Activated CD4-positive, alpha-beta T cell treated with anti-CD3 and anti-CD28 coated beads, Interleukin-2, amount 50 U/mL, for 48 hours (primary cell): ENCODE data around the gene ASTN1.

Source experiments
- DNase-seq, 2 experiments: peaks; one replicate each; pipeline ENCODE4 v3.0.0-alpha.2; 2020

The ASTN1 gene

DNA sequence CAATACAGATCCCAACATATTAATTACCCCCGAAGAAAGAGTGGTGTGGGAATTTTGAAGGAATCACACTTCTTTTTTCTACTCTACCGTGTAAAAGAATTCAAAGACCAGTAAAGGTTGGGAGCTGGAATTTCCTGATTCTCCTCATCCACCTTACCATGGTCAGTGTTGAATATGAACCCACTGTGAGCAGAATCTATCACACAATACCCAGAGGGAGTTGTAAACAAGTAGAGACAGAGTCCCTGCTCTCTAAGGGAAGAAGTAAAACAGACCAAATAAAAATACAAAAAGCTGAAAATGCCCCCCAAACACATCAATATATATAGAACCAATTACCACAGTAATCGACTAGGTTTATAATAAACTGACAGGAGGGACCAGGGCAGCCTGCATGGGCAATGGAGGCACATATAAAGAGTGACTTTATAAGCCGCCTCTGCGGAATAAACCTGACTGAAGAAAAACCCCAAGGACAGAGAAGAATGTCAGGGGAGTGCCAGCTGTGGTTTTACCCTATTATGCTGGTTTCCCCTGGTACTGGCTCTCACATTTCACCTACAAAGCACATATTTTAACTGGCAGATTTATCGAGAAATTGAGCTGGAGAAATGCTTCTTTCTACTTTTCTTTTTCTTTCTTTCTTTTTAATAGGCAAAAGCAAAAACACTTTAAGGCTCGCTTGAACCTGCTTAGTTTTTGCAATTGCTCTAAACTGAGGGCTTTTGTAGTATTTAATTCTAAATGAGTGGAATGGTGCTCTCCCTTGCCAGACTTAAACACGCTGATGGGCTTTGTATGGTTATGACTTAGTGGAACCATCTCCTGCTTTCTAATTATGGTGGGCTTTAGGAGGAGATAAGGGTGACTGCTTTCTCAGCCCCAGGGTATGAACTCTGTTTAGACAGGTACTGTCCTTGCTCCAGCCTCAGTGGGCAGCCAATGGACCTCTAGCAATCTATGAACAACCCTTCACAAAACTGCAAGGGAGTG lies 244.8 kb downstream of the ASTN1 start:
- DNase-seq = no peak

DNA sequence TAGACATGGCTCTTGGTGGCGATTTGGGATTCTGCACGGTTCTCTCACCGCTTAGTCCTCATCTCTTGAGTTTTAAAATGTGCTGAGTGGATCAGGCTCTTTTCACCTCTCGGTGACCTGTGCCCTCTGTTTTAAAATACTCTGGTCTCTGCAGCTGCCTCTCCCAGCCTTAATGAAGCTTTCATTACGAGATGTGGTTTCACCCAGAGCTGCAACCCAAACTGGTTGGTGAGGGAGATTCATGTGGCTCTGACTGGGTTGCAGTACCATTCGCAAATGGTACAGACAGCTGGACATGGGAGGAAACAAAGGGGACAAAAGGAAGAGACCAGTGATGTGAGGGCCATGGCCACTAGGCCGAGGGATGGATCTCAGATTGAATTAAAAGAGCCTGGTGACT lies 258.9 kb downstream of the ASTN1 start:
- no peak for DNase-seq

DNA sequence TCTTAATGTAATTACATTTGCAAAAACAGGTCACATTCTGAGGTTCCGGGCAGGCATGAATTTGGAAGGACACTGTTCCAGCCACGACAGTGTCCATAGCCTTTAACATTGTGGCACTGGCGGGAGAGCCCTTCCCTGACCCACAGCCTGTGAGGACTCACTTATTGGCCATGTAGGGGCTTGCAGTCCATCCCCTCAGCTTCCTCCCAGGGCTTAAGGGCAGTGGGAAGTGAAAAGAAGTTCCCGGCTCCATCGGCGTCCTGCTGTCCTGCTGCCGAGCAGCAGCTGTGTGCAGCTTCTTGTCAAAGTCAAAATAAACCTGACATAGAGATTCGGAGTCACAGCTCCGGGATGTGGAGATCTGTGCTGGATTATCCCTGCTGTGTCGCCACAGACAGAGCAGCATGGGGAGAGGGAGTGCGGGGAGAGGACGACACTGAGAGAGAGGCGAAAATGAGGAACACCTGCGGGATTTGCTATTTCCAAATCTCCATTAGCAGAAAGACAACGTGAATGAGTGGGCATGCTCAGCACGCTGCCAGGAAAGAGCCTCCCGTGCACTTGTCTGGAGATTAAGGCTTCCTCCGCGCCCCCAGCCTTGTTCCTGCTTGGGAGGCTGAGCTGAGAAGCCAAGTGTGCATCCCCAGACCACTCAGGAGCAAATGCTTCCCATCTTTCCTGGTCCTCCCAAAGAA lies 260.3 kb downstream of the ASTN1 start:
- no peak for DNase-seq

DNA sequence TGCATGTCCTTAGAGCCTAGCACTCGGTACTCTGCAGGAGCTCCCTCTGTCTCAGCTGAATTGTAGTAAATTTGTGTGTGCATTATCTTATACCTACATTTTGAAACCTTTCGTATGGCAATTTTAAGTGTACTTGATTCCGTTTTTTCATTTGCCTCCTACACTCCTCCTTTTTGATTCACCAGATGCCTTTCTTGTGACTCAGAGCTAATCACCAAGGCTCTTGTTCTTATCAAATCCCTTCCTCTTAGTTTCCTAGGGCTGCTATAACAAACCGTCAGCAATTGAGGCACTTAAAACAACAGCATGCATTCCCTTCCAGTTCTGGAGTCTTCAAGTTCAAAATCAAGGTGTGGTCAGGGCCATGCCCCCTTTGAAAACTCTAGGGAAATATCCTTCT lies 261.0 kb downstream of the ASTN1 start:
- DNase-seq = no peak

DNA sequence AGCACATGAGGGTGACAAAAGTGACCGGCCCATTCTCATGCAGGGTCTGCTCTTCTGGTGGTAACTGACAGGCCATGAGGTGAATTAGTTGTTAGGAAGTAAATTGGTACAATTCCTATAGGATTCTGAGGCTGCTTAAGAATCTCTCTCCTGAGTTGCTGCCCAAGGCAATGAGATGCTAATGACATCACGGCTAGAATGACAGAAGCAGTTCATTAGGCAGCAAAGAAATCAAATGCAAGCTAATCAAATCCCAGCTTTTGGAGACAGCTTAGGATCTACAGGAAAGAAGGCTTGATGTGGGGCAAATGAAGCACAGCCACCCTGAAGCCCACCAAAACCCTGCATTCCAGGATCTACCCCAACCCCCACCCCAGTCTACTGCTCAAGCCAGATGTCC lies 265.2 kb downstream of the ASTN1 start:
- no peak for DNase-seq

DNA sequence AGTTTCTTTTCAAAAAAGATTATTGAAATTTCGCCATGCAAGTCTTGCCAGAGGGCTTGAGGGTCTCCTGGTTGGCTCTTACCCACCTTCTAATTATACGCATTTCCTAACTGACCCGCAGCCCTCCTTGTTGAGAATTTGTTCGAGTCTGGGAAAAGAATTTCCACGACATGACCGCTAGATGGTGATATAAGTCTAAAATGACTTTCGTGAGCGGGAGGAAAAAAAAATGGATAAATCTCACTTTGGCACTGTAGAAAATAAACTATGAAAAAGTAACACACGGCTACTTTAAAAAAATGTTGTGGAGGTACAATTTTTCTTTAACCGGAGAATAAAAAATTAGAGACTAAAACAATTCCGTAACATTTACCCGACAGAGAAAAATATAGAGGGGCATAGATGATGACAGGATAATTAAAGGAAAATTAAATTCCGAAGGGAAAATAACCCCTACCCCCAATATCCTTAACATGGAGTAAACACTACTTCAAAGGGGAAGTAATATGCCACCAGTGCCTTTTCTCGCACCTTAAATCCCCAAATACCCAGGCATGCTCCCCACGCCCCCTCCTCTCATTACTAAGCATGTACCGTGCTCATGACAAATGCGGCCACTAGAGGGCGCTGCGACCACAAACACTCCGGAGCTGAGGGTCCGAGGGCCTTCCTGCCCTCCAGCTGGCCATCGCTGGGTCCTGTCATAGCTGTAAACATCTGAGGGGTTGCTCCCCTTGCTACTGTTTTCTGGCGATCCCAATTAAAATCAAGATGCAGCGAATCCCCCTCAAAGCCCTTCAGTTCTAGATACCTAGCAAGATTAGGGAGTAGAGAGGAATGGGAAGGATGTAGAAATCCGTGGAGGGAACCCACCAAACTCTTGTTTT lies 266.9 kb downstream of the ASTN1 start:
- peak; percentile 29 to 56 for DNase-seq

DNA sequence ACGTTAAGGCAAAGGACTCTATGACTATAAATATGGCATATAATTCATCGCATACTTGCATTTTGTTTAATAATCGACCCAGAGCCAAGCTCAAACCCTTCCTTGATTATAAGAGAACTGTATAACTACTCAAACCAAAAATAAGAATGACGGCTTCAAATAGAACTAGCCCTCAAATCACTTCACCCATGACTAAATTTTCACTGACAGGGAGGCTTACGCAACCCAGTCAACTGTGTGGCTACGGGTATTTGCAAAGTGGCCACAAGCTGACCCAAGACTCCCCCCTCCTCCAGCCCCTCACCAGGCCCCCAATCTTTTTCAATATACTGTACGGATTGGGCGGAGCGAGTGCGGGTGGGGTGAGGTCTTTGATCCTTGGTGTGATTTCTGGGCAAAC lies 268.3 kb downstream of the ASTN1 start:
- DNase-seq = no peak

DNA sequence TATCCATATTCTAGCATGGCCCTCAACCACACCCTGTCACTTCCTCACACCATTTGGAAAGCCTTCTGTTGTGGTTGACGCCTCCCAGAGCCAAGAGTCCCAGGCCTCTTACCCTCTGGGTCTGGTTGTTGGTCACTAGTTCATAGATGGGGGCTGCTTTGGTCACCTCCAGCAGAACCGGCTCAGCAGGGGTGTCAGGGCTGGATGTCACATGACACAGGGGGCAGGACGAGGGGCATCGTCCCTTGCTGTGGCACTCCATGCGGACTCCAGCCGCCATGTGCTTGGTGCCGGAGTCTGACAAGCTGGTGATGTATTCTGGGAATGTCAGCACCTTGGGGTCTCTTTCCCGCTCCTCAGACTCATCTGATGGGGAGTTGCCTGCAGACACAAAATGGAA lies 270.1 kb downstream of the ASTN1 start:
- DNase-seq = no peak

DNA sequence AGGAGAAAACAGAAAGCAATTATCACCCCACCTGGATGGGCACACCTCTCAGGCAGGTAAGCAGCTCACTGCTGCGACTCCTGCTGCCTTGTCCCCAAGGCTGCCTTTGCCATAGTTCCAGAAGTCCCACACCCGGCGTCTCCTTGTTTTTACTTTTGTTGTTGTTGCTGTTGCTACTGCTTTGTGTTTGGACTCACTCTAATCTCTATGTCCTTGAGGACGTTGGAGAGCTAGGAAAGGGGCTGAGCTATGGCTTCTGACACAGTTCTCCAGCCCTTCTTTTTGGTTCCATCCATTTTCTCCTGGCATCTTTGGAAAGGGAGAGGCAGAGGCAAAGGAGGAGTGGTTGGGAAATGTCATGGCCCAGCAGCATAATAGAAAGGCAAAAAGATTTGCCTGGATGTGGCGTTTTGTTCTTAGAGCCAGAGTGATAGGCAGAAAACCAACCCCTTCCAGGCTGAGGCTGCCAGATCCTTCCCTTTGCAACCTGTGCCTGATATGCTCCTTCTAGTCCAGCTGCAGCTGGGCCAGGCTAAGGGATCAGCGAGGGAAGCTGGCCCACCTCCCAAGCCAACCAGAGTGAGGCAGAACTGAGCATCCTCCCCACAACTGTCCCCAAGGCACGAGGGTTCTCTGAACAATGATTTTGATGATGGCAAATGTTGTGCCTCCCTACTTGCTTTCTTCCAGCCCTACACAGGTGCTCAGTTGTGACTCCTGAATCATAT lies 270.7 kb downstream of the ASTN1 start:
- DNase-seq = no peak

DNA sequence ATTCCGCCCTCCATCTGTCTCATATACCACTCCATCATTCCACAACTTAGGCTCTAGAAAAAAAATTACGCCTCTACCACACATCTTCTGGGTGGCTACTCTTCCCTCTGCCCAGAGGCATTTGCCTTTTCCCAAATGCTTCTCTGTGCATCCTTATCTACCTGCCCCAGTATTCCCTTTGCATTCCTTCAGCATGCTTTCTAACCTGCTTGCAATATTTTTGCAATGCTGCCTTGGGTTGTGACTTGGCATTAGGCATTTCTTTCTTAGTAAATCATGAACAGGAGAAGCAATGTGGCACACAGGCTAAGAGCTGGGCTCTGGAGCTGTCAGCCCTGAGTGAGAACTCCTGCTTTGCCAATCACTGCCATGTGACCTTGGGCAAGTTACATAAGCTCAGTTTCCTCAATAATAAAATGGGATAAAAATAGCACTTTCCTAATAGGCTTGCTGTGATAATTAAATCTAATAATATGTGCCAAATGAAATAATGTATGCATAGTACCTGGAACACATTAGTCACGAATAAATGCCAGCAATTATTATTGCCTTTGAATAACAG lies 276.0 kb downstream of the ASTN1 start:
- no peak for DNase-seq

DNA sequence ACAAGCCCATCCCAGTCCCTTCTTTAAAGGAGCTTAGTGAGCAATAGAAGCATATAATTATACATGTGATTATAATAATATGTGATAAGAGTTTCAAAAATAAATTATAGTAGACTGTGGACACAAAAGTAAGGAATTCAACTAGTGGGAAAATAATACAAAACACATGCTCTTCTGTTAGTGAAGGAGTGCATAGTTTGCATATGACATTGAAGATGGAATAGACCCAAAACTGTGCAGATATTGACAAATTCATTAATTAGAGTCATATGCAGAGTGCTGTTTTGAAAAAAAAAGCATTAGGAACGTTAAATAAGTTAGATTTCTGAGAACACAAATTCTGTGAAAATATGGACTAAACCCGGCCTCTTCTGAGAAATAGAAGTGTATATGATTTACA lies 278.8 kb downstream of the ASTN1 start:
- DNase-seq = no peak

DNA sequence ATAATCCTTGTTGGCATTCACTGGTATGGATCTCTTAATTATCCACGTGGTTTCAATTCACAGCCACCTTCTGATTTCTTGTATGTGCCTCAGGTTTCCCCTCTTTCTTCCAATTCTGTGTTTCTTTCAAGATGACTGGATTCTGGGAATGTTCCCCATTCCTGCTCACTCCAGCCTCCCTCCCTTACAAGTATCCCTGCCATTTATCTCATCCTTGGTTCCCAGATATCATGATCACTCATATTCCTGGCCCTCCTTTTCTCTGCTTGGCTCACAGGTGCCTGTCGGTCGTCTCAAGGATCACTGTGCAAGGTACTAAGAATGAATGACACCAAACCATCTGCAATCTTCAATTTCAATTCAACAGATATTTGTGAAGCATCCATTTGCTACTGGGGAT lies 279.2 kb downstream of the ASTN1 start:
- DNase-seq = no peak

DNA sequence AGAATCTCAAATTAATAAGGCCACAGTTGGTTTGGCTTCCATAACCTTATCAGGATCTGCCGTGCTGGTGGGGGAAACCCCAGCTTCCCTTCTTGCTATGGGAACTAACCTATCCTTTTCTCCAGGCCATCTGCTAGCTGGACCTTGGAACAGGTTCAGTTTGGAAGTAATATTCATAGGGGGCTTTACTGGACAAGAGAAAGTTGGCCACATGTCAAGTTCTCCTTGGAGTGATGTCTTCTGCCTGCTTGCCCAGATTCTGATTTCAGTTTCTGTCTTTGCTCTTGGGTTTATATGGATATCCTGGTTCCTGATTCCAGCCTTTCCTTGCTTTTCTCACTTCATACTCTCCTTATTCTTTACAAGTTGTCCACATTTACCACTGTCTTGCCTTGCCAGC lies 279.6 kb downstream of the ASTN1 start:
- no peak for DNase-seq

DNA sequence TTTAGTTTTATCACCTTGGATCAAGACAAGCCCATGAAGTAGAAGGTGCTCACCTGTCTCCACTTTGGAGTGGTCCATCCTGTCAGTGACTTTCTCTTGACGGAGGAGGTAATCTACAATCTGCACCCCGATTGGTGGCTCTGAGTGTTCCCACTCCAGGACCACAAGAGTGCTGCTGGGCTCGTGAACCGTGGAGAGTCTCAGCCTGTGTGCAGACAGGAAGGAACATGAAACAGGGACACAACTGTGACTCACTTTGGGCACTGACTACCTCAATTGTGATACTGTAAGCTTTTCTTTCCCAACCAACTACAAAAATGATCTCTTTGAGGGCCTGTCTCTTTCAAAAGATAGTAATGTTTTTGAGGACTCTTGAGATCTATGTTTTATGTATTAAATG lies 280.2 kb downstream of the ASTN1 start:
- DNase-seq = no peak

DNA sequence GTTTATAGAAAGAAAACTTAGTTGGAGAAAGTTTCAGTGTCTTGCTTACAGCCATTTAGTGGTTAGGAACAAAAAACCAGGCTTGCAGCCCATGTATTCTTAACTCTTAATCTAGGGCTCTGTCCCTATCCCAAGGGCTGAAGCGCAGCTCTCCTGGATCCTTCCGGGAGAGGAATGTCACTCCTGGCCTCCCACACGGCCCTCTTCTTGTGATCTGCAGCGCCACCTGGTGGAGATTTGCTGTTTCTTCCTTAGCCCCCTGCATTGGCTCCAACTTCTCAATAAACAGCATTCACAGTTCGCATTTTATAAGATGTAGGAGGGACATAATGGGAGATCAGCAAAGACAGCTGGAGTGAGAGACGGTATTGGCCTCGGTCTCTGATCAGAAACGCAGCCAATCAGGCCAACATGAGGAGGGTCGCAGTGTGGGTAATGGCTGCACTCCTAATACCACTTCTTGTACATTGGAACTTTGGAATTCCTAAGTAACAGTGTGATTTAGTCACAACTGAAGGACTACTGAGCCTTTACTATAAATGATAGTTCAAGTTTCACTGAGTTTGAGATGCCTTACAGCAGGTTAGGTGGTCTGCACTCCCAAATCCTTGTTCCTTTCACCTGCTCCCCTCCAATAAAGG lies 283.4 kb downstream of the ASTN1 start:
- peak; percentile 53 to 64 for DNase-seq

DNA sequence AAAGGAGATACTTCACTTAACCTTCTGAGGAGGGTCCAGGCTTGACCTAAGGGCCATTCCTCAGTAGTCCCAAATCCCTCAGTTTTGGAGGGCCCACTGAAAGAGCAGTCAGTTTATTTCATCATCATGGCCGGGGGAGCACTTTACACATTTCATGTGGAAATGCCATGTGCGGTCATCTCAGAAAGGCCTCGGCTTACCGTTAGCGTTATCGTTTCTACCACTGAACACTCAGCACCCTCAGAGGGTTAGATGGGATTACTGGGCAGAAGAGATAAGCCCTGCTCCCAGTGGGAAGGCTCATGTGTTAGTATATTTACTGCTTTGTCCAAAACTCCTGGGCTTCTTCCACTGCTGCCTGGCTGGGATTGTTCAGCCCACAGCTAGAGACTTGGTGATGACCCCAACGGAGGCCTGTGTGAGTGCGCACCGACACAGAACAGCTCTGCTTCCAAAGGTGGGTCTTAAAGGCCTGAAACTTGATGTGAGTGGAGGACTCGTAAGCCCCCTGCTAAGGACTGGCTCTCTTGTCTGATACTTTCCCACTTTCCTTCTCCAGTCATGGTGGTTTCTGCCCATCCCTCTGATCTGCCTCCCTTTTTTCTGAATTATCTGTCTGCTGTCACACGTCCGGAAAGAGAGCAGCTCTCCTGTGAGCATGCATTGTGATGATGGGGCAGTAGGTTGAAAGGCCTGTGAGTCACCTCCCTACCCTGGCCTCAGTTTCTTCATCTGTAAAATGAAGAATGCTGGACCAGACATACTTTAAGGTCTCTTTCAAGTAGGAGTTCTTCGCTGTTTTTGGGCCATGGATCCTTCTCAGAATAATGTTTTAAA lies 284.5 kb downstream of the ASTN1 start:
- DNase-seq = no peak

DNA sequence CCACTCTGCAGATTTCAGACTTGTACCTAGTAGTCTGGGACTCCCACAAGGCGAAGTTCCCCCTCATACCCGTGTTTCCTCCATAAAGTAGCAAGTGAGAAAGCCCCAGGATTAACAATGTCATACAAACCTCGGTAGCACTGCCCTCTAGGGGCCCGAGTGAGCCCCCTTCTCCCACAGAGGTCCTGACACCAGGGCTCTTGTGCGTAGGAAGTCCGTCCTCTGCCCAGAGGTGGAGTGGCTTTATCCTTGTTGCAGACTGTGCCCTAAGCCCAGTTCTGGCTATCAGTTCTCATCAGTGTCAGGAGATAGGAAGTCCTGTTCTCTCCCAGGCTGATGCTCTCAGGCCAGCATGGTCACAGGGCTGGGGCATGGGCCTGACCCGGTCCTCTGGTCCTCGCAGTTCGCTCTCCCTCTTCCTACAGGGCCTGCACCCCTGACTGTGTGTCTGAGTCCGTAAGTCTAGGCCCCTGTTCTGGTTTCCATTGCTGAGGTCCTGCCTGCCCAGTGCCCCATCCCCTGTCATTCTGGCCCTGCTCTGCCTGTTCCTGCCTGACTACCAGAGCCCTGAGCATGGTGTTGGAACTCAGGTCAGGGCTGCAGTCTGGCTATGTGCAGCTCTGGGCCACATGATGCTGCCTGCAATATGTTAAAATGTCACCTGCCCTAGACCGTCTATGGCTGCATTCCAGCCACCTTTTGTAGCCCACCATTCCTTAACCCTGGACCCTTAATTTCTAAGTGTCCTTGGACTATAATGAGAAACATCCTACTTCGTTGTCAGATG lies 285.6 kb downstream of the ASTN1 start:
- no peak for DNase-seq

DNA sequence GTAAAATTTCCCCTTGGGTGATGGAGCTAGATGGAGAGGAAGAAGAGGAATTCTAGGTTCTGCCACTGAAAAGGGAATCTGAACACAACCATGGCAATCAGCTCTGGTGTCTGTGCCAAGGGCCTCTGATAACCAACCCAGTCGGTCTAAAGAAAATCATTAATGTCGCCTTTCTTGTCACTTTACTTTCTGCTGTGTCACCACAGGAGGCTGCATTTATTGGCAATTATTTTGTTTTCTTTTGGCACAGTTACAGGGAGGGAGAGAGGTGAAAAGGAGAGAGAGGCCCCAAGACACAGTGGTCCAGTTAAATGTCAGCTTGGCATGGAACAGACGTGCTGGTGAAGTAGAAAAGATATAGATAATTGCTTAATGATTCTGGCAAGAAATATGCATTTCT lies 287.0 kb downstream of the ASTN1 start:
- DNase-seq = no peak

DNA sequence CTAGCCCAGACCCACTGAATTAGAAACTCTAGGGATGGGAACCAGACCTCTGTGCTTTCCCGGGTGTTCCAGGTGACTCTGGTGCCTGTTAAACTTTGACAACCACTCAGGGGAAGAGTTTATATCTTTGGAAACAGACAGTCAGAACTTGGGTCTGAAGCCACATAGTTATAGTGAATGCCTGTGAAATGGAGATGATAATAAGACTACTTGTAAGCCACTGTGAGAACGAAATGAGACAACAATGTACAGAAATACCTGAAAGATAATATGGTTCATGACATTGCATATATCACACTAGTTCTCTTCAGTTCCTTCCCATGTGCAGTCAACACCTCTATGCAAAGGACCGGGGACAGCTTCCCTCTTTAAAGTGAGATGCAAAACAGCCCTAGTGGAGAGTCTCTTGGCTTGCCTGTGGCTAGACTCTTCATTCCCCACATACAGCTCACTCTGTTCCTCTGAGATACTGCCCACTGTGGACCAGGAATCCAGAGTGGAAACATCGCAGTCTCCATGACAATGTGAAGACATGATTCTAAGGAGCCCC lies 287.5 kb downstream of the ASTN1 start:
- no peak for DNase-seq

DNA sequence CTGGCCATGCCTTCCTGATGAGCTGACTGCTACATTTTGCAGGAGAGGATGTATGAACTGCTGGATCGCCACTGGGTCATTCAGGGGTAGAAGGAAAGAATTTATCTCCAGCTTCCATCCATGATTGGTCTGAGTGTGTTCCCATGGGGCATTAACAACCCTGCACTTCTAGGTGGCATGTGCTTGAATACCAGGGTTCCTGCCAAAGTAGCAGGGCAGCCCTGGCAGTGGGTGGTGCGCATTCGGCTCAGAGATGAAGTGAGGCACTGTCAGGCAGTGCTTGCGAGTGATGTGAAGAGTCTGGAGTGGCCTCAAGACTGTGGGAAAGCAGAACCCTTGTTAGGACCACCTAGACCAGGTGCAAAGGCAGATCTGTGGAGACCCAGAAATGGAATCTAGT lies 294.9 kb downstream of the ASTN1 start:
- DNase-seq = no peak
